ENCODE data around the gene SCN3A.

Gene SCN3A

DNA sequence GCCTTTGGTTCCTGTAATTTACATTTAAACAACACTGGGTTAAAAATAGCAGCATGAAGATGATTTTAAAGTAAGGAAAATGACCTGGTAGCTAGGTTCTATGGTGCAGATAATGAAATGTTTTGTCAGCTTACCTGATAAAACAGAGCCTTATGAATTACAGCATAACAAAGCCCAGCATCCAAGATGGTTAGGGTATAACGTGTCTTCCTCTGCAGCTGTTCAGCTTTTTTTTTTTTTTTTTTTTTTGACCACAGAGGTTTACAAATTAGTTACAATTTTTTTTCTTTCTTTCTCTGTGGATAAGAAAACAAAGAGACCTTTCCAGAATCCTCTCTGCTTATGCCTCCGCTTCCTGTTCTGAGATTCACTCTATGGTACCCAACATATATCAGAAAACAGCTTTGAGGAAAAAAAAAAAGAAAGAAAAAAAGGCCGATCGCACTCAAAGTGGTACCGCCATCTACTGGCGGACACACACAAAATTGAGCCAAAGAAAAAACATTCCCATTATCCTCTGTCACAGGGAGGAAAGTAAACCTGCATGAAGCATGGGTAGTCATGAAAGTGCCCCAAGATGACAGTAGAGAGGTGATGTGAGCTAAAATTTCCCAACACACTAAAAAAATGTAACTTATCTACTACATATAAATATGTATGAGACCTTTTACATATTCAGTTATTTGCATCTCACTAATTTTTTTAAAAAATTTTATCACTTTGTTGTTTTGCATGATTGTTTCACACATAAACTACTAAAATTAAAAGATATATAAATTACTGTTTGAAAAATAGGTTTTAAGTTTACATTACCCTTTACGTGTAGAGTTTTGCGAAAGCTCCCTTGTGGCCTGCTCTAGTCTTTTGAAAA is at the start of gene SCN3A:
Gene SCN3A (minus strand): TSS at position 362 of the 871 bp plus-strand sequence. CDS start 27,656 bp downstream, outside the sequence.
- DNase-seq (ENCODE audit: low read depth): no peak

GRCh38 chr2:165253178-165253577 is 49.3 kb upstream of the SCN3A start:
- no peak for DNase-seq (ENCODE audit: low read depth)

DNA sequence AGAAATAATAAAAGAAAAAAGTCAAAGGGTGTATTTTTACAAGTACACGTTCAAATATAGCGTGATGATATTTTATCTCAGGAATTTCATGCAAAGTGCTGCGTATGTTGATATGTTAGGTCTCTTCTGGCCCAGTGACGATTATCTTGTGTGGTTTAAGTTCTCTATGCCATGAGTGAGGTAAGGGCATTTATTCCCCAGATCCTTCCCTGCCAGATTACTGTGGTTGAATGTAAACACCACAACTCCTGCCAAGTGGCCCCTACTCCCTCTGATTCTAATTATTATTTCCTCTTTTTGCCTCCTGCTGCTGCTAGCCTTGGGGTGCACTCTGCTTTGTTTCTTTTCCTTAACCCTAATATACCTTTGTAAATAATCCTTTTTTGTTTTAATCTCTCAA is 47.5 kb upstream of the SCN3A start:
- no peak for DNase-seq (ENCODE audit: low read depth)

- DNase-seq (ENCODE audit: low read depth): no peak
These were observed 44.4 kb upstream of the SCN3A start for GRCh38 chr2:165248238-165248637.

DNA sequence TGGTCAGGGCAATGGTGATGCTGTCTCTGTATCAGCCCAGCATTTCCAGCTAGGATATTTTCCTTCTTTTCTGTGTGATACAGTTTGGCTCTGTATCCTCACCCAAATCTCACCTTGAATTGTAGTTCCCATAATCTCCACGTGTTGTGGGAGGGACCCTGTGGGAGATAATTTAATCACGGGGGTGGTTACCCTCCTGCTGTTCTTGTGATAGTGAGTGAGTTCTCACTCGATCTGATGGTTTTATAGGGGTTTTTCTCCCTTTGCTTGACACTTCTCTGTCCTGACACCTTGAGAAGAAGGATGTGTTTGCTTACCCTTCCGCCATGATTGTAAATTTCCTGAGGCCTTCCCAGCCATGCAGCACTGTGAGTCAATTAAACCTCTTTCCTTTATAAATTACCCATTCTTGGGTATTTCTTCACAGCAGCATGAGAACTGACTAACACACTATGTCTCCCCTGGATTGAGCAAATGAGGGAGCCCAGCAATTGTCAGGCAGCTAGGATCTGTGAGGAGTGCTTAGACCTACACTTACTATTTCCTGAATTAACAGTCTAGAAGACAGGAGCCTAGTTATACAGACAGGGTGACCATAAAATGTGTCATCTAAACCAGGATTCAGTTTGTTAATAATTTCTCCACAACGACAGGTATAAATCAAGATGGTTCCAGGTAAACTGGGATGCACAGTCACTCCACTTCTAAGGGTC is 41.4 kb upstream of the SCN3A start:
- no peak for DNase-seq (ENCODE audit: low read depth)

DNA sequence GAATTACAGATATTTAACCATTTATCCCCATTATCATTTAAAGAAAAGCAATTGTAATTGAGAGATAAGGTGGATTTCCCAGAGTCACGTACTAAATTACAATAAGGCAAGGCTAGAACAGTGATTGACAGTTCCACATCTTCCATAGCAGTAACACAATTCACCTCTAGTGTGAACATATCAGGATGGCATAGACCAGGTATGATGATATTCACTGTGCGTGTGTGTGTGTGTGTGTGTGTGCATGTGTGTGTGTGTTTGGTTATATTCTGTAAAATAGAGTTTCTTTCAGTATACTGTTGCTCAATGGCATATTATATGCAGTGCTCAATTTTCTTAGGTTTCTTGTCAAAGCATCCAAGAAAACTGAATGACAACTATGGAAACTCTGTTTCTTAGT is 37.1 kb upstream of the SCN3A start:
- DNase-seq (ENCODE audit: low read depth): no peak

GRCh38 chr2:165239856-165240515 is 36.1 kb upstream of the SCN3A start:
- no peak for DNase-seq (ENCODE audit: low read depth)

- DNase-seq (ENCODE audit: low read depth): no peak
These were observed 35.4 kb upstream of the SCN3A start, which contains the start of gene SCN2A for GRCh38 chr2:165239230-165239629. Gene SCN2A (plus strand): TSS chr2:165239414. CDS start chr2:165295824, 56,410 bp downstream.

DNA sequence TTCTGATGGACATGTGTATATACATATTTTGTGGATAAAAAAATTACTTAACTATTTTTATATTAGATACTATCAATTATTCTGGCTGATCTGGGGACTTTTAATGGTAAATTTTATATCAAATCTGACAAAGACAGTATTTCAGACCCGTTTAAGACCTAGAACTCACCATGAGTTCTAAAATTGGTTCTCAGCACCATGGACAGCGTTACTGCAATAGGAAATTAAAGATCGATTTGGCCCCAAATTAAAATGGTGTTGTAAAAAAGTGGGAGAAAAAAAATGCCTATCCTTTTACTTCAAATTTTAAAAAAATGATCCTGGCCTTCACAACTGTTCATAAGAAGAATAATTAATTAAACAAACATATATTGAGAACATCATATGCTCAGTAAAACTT is 34.4 kb upstream of the SCN3A start:
- DNase-seq (ENCODE audit: low read depth): no peak

DNA sequence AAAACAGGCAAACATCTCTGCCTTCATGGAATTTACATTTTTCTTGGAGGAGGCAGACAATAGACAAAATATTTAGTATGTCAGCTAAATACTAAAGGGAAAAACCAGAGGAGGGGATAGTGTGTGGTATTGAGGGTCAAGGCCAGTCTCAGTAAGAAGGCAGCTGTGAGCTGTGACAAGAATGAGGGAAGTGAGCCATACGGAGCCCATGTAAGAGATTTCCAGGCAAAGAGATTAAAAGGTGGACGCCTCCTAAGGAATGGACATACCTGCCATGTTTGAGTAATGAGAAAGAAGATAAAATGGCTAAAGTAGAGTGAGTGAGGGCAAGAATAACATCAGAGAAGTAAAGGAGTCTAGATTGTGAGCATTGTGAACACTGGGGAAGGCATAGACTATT is 33.2 kb upstream of the SCN3A start:
- no peak for DNase-seq (ENCODE audit: low read depth)

DNA sequence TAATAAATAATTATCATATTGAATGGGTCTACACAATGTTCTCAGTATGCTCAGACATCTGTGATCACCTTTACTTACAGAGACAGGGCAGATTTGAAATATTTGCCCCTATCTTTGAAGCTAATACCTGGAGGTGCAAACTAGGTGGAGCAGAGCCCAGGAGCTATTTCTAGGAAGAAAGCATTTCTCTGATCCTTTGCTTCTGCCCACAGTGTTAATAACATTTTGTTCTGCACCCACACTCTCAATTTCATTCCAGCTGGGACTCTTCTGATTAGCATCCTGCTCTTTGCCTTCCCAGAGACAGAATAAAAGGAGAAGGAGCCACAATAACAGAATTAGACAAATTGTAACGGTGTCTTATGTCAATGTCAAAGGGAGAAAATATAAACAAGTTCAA is 23.7 kb upstream of the SCN3A start:
- no peak for DNase-seq (ENCODE audit: low read depth)

GRCh38 chr2:165224941-165225340 is 21.1 kb upstream of the SCN3A start:
- no peak for DNase-seq (ENCODE audit: low read depth)

- DNase-seq (ENCODE audit: low read depth): no peak
These were observed 15.6 kb upstream of the SCN3A start for GRCh38 chr2:165219481-165219880.

DNA sequence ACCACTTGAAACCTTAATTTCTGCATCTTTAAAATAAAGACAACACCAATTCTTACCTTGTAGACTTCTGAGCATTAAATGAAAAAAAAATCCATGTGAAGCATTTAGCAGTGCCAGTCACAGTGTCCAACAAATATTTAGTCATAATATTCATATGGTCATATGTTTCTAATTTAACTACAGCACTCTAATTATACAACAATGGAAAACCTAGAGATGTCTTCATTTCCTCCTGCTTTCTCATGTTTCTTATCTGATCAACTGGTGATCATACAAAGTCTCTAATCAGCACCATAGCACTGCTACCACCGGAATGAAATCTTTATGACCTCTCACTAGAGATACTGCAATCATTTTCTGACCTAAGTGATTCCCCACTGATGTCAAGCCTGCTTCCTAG is 10.2 kb upstream of the SCN3A start:
- no peak for DNase-seq (ENCODE audit: low read depth)

DNA sequence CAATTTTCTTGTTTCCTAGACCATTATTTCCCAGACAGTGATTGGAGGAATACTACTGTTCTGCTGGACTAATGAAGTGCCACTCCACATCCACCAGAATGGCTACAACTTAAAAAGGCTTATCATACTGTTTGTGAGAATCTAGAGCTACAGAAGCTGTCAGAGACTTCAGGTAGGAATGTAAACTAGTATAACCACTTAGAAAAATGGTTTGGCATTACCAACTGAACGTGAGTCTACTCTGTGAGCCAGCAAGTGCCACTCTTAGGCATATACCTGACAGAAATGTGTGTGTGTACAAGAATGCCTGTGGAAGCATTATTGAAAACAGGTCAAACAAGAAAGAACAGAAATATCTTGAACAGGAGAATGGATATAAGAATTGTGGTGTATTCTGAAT is 4.2 kb upstream of the SCN3A start:
- DNase-seq (ENCODE audit: low read depth): no peak

DNA sequence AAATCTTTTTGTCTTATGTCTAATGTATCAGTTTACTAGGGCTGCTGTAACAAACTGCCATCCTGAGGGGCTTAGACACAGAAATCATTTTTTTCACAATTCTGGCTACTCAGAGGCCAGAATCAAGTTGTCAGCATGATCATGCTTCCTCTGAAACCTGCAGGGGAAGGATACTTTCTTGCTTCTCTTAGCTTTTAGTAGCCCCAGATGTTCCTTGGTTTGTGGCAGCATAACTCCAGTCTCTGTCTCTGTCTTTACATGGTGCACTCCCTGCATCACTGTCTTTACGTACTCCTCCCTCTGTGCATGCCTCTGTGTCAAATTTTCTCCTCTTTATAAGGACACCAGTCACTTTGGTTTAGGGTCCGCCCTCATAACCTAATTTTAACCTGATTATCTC is 2.0 kb upstream of the SCN3A start:
- no peak for DNase-seq (ENCODE audit: low read depth)

- no peak for DNase-seq (ENCODE audit: low read depth)
These were observed 1.6 kb downstream of the SCN3A start for GRCh38 chr2:165202239-165202638.

GRCh38 chr2:165198181-165198580 is 5.7 kb downstream of the SCN3A start:
- DNase-seq (ENCODE audit: low read depth): no peak

DNA sequence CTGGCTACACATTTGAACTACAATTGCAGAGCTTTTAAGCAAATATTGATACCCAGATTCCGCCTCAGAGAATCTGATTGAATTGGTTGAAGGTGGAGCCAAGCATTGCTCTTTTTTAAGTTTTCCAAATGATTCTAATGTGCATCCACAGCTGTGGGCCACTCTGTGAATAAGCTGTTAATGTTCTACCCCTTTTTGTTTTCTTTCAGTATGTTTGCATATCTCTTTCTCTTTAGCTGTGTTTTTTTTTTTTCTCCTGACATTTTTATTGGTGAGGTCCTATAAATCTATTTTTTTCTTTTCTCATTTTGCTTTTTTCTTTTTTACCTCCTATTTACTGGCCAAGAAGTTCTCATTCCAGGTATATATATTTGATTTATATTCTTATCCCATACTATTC is 6.5 kb downstream of the SCN3A start:
- DNase-seq (ENCODE audit: low read depth): no peak

- DNase-seq (ENCODE audit: low read depth): no peak
These were observed 7.4 kb downstream of the SCN3A start for GRCh38 chr2:165196411-165196810.

DNA sequence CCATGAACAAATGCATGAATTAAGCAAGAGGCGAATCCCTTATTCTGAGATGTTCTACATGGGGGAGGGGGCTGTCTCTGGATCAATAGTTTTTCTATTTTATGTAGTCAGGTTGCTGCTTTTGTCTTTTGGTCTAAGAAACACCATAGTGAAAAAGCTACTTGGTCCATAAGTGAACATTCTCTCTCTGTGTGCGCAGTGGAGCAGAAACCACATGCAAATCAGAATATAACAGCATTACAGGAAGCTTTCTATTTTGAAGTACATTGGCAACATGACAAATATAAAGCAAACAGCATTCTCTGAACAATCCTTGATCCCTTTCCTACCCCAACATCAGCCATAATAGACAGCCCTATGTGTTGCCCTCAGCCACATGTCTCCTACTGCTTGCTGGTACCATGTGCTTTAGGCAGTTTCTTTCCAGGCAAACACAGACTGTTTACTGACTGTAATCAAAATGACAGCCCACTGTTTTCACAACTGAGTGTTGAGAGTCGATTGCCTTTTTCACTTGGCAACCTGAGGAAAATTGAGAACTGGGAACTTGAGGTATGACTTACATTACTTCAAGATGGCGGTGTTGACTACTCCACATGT is 10.6 kb downstream of the SCN3A start:
- DNase-seq (ENCODE audit: low read depth): no peak

DNA sequence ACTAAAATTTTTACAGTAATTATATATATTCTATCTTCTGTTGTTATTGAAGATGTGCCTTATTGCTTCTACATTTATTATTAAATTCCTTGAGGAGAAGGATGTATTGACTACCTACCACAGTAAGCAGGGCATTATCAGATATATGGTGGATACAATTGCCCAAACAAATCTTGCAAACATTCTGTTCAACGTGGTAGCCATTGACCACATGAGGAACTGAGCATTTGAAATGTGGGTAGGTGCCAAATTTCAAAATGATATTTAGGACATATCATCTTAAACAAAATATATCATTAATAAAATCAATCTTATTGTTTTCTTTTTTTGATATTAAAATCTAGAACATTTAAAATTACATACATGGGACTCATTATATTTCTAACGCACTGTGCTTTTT is 11.1 kb downstream of the SCN3A start:
- no peak for DNase-seq (ENCODE audit: low read depth)

All from stimulated activated CD8-positive, alpha-beta memory T cell treated with anti-CD3 and anti-CD28 coated beads, Interleukin-12 subunit alpha, Interleukin-12 subunit beta, amount 100 ng/mL, for 4 hours (primary cell).